Hippocampal formation (tissue), 2 donors: ENCODE measurements around the gene CRIM1.
"Not testable (repeated sequence)": the region's sequence is repeated elsewhere in the genome, so short reads cannot be mapped to it uniquely, and the experiment has no call there.

Experiments used
- DNase-seq, 2 donors: peaks; one replicate each; lab custom pipeline; 2025; lab: John Stamatoyannopoulos, UW

CRIM1 gene

DNA sequence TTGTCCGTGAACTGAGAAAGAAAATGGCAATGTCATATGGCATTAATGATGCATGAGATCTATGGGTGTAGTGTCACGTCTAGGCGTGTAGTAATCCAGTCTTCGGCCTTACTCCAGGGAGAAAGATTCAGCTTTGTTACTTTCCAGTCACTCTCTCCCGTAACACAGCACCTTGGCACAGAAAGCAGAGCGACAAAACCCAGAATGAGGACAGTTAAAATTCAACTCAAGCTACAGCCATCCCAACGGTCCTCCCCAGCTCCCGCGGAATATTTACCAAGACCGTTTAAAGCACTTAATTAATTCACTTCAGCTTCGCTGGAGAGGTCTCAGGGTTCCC is 797 bp upstream of the CRIM1 start:
- DNase-seq = no peak

- DNase-seq = no peak
Observed at GRCh38 chr2:36355890-36356297, 316 bp downstream of the CRIM1 start.

DNA sequence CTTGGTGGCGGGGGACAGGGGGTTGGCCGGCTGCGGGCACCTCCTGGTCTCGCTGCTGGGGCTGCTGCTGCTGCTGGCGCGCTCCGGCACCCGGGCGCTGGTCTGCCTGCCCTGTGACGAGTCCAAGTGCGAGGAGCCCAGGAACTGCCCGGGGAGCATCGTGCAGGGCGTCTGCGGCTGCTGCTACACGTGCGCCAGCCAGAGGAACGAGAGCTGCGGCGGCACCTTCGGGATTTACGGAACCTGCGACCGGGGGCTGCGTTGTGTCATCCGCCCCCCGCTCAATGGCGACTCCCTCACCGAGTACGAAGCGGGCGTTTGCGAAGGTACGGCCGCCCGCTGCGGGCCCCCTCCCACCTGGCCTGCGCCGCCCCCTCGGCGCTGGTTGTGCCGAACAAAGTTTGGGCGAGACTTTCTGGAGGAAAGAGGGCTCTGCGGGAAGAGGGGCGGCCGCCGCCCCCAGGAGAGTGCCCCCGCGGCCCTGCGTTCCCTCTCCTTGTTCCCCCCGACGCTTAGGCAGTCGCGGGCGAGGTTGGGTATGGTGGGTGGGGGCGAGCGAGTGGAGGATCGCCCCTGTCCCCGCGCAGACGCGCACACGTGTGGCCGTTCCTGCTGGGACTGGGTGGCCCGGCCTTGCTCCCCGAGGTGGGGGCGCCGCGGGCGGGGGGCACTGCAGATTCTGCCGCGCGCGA is 866 bp downstream of the CRIM1 start:
- DNase-seq = no peak

DNA sequence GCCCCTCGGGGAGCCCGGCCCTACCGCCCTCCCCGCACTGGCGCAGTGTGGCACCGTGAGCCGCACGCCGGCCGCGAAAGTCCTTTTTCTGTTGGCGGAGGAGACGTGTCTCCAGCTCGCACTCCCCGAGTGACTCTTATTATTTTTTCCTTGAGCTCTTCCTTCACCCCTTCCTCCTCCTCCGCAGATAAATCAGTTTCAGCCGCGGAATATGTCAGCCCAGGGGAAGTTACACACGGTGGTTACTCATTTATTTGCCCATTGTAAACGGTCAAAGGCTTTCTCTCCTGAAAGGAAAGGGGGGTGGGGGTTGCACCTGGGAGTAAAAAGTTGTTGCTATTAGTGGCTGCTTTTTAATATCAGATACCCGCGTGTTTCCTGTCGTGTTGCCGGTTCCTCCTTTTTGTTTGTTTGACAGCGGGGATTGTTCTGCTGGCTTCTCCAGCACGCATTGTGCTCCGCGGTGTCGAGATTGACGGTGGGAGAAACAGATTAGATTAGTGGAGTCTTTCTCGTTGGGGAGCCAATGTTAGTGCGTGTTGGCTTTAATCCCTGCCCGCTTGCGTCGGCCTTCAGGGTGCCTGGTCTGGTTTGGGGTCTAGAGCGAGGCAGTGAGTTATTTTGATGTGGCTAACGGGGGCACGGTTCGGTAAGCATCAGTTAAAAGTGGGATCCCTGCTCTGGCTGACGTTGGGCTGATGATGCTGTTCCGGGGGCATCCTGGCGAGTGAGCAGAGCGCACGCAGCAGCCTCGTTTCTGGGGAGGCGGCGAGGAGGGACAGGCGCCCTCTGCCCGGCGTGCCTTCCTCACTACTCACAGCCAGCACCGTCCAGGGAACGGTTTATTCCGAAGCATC is 1.6 kb downstream of the CRIM1 start:
- peak; percentile 32 to 52 for DNase-seq

- peak in 1 of 2 donors; percentile 57 for DNase-seq
Observed at GRCh38 chr2:36357847-36358659, 2.5 kb downstream of the CRIM1 start.

DNA sequence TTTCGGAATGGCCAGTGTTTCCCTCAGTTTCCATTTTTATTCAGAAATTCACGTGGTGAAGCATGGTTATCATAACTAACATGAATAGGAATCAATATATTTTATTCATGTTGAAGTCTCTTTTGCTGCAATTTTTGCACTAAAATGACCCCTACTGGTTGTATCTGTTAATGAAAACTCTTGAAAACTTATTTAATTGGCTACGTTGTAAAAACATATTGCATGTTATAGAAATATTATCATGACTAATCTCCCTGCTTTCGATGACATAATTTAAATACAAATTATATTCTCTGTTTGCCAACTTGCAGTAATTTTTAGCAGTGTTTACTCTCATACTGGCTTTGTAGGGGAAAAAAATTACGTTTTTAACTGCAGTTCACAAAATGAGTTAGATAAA is 3.5 kb downstream of the CRIM1 start:
- peak in 1 of 2 donors; percentile 12 for DNase-seq

- DNase-seq = no peak
Observed at GRCh38 chr2:36360063-36360462, 4.5 kb downstream of the CRIM1 start.

DNA sequence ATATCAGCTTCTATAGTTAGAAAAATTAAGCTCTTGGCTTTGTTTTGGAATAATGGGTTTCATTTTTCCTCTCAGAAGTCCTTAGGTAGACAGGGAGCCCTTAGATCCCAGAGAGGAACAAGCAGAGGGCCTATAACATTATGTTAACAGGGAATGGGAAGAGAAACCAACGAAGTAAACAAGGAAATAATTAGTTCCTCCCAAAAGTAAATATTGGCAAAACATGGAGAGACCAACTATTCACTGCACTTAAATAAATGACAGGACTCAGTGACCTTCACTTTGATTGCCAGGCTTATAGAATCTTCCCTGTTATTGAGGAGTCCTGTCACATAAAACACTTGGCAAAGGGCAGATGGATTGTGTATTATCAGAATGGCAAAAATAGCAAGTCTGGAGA is 5.3 kb downstream of the CRIM1 start:
- DNase-seq = no peak

- no peak for DNase-seq
Observed at GRCh38 chr2:36361396-36361795, 5.8 kb downstream of the CRIM1 start.

- DNase-seq = no peak
Observed at GRCh38 chr2:36362291-36362690, 6.7 kb downstream of the CRIM1 start.

- not testable (repeated sequence) for DNase-seq
Observed at GRCh38 chr2:36363085-36363484, 7.5 kb downstream of the CRIM1 start.

DNA sequence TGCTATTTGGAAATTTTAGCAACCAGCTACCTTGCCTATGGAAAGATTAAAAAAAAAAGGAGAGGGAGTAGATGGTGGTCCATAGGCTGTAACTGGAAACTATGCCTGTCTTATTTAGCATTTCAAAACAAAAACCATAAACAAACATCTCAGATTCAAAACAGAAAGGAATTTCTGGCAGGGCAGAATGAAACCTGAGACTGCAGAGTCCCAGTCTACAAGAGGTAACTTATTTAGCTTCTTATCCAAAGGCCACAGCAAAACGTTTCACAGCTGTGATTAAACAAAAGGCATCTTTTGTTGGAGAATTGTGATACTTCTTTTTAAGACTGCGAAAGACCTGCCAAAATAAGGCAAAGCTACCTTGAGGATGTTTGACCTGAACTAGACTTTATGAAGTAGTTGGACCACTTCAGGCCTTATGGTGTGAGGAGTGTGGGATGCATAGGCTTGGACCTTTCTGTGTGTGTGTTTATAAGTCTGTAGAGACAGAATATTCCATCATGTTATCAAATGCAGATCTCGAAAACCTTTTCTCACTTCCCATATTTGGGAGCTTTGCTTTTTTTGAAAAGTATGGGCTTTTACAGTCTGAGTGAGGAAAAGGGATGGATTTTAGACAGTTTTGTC is 11.0 kb downstream of the CRIM1 start:
- no peak for DNase-seq

DNA sequence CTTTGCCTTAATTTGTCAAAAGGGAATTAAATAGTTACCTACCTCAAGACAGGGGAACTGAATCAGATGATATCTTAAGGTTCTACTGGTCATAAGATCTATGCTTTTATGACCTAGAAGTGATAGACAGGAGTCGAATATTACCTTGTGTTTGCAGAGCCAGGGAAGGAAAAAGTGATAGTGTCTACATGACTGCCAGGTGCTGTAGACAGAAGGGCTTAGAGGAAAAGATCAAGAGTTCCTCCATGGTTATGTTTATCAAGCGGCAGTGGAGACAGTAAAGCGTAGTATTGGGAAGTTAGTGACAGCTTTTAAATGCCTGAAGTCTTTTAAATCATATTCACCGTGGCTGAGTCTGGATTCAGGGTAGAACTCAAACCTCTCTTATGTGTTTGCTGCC is 11.9 kb downstream of the CRIM1 start:
- no peak for DNase-seq

GRCh38 chr2:36367895-36368353 is 12.3 kb downstream of the CRIM1 start:
- DNase-seq = no peak

GRCh38 chr2:36368438-36368837 is 12.9 kb downstream of the CRIM1 start:
- DNase-seq = no peak

DNA sequence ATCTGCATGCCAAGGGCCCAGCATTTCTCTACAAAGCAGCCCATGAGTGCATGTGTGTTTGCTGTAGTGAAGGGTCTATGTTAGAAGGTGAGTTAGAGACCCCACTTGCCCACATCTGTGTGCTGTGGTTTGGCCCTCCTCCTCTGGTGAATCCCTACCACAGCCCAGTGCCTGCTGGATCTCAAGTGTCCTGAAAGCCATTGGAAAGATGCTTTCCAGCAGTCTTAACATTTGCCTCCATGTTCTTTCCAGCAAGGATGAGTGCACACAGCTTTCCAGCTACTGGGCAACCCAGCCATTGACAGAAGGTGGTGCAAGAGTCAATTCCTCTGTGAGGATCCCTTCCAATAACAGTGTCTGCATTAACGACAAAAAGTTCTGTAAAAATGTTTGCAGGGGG is 13.6 kb downstream of the CRIM1 start:
- DNase-seq = no peak

GRCh38 chr2:36369716-36370115 is 14.1 kb downstream of the CRIM1 start:
- no peak for DNase-seq

- no peak for DNase-seq
Observed at GRCh38 chr2:36370281-36370680, 14.7 kb downstream of the CRIM1 start.

- no peak for DNase-seq
Observed at GRCh38 chr2:36371070-36371874, 15.7 kb downstream of the CRIM1 start.

- no peak for DNase-seq
Observed at GRCh38 chr2:36371928-36372391, 16.4 kb downstream of the CRIM1 start.
